Astrocyte of the spinal cord (primary cell): ENCODE measurements around the gene AGRN.

ENCODE experiments used
- DNase-seq: peaks from one replicate; pipeline ENCODE4 v3.0.0; 2011; ENCODE audit warnings: low read depth, low spot score
- H3K4me3 ChIP-seq: 2 replicates; pipeline ENCODE4 v1.5.1; 2011; ENCODE audit warnings: low read depth, mild to moderate bottlenecking, low read length, moderate library complexity
- in situ Hi-C: cut with HindIII; loops from 2 replicates; pipeline ENCODE4 v1.10.0; 2017; ENCODE audit warnings: low sequenced_read_pairs
- TF ChIP-seq, protein P1 (sequence below): IDR thresholded peaks from 2 replicates; pipeline ENCODE4 v1.5.1; 2012; ENCODE audit warnings: low read depth, mild to moderate bottlenecking, low read length, inconsistent platforms

The AGRN gene

GRCh38 chr1:1042835-1043234, 22.9 kb downstream of the AGRN start:
- in situ Hi-C loops, result no loop called here
- TF ChIP-seq, protein P1, sequence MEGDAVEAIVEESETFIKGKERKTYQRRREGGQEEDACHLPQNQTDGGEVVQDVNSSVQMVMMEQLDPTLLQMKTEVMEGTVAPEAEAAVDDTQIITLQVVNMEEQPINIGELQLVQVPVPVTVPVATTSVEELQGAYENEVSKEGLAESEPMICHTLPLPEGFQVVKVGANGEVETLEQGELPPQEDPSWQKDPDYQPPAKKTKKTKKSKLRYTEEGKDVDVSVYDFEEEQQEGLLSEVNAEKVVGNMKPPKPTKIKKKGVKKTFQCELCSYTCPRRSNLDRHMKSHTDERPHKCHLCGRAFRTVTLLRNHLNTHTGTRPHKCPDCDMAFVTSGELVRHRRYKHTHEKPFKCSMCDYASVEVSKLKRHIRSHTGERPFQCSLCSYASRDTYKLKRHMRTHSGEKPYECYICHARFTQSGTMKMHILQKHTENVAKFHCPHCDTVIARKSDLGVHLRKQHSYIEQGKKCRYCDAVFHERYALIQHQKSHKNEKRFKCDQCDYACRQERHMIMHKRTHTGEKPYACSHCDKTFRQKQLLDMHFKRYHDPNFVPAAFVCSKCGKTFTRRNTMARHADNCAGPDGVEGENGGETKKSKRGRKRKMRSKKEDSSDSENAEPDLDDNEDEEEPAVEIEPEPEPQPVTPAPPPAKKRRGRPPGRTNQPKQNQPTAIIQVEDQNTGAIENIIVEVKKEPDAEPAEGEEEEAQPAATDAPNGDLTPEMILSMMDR, result no peak
- DNase-seq, result no peak
- H3K4me3 ChIP-seq, result no peak overlapping the region

DNA sequence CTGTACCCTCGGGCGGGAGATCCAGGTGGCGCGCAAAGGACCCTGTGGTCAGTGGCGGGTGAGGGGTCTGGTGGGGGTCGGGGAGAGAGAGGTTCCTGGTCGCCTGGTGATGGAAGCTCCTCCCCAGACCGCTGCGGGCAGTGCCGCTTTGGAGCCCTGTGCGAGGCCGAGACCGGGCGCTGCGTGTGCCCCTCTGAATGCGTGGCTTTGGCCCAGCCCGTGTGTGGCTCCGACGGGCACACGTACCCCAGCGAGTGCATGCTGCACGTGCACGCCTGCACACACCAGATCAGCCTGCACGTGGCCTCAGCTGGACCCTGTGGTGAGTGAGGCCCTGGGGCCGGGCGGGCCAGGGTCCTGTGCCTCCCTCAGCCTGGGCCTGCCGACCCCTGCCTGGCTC, 23.5 kb downstream of the AGRN start:
- in situ Hi-C loops, result no loop called here
- DNase-seq, result no peak
- TF ChIP-seq, protein P1, result no peak
- H3K4me3 ChIP-seq, result no peak overlapping the region

- DNase-seq, result no peak
- TF ChIP-seq, protein P1, result no peak
- in situ Hi-C loops, result no loop called here
- H3K4me3 ChIP-seq, result no peak overlapping the region
Observed at GRCh38 chr1:1043921-1044320, 24.0 kb downstream of the AGRN start.

- TF ChIP-seq, protein P1, result no peak
- H3K4me3 ChIP-seq, result no peak overlapping the region
- no peak for DNase-seq
- in situ Hi-C loops, result no loop called here
Observed at GRCh38 chr1:1044455-1045078, 24.6 kb downstream of the AGRN start.

DNA sequence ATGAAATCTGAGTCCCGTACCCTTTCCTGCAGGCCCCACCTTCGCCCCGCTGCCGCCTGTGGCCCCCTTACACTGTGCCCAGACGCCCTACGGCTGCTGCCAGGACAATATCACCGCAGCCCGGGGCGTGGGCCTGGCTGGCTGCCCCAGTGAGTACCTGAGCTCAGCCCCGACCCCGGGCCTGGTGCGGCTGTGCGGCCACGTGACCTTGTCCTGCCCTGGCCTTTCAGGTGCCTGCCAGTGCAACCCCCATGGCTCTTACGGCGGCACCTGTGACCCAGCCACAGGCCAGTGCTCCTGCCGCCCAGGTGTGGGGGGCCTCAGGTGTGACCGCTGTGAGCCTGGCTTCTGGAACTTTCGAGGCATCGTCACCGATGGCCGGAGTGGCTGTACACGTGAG, 25.2 kb downstream of the AGRN start:
- no peak for DNase-seq
- in situ Hi-C loops, result no loop called here
- no peak overlapping the region for H3K4me3 ChIP-seq
- TF ChIP-seq, protein P1, result no peak

GRCh38 chr1:1046243-1046642, 26.3 kb downstream of the AGRN start:
- no peak for DNase-seq
- in situ Hi-C loops, result no loop called here
- TF ChIP-seq, protein P1, result no peak
- H3K4me3 ChIP-seq, result no peak overlapping the region

DNA sequence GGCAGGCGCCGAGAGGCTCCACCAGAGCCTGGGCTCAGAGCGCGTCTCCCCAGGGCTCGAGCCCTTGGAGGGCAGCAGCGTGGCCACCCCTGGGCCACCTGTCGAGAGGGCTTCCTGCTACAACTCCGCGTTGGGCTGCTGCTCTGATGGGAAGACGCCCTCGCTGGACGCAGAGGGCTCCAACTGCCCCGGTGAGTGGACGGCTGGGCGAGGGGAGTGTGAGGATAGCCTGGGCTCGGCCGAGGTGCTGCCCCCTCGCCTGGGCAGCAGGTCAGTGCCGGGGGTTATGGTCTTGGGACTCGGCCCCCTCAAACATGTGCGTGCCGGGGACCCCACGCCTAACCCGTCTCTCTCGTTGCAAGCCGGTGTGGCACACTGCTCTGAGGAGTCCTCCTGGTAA, 26.8 kb downstream of the AGRN start:
- TF ChIP-seq, protein P1, result no peak
- DNase-seq, result no peak
- in situ Hi-C loops, result no loop called here
- no peak overlapping the region for H3K4me3 ChIP-seq
